Stimulated activated CD8-positive, alpha-beta memory T cell treated with anti-CD3 and anti-CD28 coated beads, Interleukin-7, amount 100 ng/mL, for 48 hours (primary cell): ENCODE data around the gene PLPP1.
"Not testable (repeated sequence)": the region's sequence is repeated elsewhere in the genome, so short reads cannot be mapped to it uniquely, and the experiment has no call there.

Source experiments
- DNase-seq, 2 donors: peaks; one replicate each; pipeline ENCODE4 v3.0.0-alpha.2; 2020; ENCODE audit warnings: low read depth in 1 of 2; ENCODE audit errors: extremely low read depth in 1 of 2

Gene PLPP1

DNA sequence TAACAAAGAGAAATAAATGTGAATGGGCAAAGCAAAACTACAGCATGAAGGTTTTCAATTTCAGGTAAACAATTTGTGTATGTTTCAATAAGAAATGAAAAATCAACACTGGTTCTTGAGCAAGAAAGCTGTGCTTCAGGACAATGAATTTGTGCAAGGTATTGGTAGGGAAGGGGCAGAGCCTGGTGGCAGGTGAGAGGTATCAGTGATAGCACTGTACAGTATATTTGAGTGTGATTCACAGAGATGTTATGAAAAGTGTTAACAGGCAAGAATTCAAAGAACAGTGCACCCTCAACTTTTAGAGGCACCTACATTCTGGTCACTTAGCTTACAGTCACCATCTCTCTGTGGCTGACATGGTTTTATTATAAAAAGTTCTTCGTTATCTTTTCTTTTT, 25.7 kb downstream of the PLPP1 start:
- DNase-seq: no peak

DNA sequence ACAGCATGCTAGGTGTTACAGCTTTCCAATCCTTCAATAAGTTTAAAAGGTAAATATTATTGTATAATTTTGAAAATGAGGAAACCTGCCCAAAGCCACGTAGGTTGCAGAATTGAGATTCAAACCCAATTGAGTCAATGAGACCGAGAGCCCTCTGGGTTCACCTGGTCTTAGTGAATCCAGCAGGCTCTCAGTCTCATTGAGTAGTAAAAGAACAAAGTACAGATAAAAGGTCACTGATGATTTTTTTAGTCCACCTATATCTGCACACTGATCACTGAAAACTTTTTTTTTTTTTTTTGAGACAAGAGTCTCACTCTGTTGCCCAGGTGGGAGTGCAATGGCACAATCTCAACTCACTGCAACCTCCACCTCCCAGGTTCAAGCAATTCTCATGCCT, 27.2 kb downstream of the PLPP1 start:
- no peak for DNase-seq

DNA sequence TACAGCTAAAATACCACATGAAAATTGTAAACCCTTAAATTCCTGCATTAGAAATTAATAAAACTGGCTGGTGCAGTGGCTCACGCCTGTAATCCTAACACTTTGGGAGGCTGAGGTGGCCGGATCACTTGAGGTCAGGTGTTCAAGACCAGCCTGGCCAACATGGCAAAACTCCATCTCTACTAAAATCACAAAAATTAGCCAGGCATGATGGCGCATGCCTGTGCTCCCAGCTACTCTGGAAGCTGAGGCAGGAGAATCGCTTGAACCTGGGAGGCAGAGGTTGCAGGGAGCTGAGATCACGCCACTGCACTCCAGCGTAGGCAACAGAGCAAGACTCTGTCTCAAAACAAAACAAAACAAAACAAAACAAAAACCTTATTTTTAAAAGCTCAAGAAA, 29.1 kb downstream of the PLPP1 start:
- DNase-seq: not testable (repeated sequence)

DNA sequence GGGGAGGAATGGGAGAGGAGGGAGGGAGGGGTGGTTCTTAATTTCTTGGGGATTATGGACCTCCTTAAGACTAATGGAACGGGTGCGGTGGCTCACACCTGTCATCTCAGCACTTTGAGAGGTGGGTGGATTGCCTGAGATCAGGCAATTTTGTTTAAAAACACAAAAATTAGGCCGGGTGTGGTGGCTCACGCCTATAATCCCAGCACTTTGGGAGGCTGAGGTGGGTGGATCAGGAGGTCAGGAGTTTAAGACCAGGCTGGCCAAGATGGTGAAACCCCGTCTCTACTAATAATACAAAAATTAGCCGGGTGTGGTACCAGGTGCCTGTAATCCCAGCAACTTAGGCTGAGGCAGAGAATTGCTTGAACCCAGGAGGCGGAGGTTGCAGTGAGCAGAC, 30.8 kb downstream of the PLPP1 start:
- not testable (repeated sequence) for DNase-seq

DNA sequence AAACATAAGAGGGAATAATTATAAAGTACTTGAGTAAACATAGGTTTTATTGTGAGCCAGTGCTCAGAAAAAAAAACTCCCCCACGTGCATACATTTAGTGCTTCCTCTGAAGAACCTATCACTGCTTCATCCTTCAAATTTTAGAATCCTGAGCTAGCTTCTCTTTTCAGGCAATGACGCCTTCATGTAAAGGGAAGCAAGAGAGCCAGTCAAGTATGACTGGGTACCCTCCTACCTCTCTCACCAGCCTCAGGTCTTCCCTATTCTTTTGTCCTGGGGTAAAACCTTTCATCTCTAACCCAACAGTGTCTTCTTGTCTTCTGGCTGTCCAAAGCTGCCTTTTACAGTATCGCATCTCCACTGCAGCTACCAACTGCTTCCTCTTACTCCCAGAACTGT, 32.0 kb downstream of the PLPP1 start:
- DNase-seq: no peak

DNA sequence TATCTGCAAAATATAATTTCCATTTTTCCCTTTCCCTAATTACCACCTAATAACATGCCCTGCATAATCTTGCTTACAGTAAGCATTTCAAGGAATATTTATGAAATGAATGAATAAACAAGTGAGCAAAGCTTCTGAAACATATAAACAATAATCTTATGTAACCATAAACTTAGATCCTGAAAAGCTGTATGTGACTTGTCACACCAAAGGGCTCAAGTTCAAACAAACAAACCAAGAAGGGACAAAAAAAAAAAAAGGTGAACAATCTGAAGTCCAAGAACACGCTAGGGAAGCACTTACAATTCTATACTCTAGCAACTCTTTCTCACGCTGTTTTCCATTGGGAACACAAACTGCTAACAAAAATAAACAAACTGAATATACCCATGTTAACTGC, 36.3 kb downstream of the PLPP1 start:
- DNase-seq: no peak

DNA sequence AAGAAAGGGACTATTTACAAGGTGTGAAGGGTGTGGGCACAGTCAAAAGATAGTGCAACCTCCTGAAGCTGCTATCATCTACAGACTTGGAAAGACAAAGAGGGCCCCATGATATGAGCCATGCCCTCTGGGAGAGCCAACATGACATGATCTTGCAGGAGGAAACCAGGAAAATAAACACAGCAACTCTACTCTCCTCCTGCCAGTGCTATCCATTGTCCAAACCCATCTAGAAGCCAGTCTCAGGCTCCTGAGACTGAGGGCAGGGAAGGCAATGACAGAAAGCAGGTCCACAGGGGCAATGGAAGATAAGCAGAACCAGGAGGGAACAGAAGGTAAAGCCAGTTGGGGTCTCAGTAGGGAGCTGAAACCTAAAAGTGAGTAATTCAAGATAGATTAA, 37.1 kb downstream of the PLPP1 start:
- no peak for DNase-seq

DNA sequence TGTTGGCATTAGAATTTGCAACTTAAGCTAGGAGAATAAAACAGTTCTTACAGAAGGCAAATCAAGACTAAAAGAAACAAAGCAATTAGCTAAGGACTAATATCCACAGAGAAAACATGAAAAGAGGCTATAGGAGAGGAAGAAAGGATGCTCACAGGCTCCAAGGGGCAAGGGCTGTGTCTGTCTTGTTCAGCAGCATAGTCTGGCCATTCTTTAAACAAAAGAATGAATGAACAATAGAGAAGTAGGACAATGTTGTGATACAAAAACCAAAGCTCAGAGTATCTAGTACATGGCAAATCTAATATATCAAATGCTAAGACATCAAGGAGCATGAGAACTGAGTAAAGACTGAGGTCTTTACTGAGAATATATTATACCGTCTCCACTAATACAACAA, 39.5 kb downstream of the PLPP1 start:
- no peak for DNase-seq

DNA sequence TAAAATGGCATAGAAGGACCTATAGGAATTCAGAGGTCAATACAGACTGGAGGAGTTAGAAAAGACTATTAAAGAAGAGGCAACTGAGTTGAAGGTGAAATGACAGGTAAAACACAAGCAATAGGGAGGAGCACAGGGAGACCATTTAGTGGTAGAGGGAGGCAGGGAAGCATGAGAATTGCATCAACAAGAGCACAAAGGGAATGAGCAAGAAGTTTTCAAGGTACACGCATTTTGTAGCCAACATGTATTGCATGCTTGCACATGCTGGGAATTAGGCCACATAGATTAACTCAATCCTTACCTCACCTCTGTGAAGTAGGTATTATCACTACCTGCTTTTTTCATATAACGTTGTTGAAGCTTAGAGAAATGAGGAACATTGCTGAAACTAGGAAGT, 42.3 kb downstream of the PLPP1 start:
- no peak for DNase-seq

DNA sequence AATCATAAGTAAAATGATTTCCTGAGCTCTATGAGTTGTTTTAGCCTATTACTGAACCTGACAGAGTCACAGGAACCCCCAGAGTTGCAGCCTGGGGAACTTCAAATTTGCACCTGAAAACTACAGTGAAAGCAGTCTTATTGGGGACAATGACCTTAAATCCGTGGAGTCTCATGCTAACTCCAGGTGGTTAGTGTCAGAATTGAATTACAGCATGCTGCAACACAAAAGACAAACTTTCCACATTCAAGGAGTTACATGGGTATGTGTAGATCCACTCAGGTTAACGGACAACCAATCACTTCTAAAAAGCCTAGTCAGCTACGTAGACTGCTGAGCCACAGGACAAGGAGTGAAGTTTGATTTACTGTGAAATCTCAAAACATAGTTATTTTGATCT, 49.7 kb downstream of the PLPP1 start:
- no peak for DNase-seq

DNA sequence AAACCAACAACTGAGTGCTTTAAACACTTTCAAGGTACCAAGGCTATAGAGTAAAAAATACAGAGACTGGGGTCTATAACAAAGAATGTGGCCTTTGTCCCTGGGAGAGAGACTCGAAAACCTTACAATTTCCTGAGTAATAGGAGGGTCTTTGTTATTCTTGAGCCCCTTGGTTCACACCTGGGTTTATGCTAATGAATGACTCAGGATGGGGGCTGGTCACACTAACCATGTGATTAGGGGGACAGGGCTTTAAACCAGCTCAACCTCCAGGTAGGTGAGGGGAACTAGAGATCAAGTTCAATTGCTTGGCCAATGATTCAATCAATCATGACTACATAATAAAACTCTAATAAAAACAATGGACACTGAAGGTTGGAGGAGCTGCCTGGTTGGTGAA, 50.2 kb downstream of the PLPP1 start:
- no peak for DNase-seq

DNA sequence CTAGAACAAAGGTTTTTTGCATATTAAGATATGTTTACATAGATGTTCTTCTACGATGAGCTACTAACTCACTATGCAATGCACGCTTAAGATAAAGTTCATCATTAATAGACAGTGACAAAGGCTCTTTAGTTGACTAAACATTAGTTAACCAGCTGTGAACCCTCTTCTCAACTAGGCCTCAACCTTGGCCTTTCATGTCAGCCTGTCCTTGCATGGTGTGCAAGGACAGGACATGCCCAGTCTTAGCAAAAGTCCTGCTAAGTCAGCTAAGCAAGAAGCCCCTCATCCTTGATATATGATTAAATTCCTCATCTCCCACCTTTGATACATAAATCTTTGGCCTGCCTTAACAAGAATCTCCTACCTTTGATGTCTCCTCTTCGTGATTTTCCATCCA, 50.9 kb downstream of the PLPP1 start:
- no peak for DNase-seq

DNA sequence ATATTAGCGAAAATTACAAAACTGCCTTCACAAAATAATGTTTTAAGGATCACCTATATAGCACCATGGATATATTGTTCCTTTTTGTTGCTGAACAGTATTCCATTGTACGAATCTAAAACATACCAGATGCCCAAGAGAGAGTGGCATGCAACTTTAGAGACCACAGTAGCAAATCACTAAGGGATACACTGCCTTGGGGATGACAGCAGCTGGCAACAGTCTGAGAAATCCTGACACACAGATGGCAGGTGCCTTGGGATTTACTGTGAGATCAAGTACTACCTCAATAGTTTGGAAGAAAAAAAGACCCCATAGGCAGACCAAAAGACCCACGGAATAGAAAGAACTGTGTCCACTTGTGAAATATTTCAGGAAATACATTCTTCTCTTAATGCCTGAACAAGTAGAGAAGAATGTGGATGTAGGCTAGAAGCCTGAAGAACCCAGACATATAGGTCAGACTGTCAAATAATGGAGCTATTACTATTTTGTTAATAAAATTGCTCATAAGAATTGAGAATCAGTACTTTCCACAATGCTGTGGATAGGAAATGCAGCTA, 53.4 kb downstream of the PLPP1 start:
- no peak for DNase-seq

DNA sequence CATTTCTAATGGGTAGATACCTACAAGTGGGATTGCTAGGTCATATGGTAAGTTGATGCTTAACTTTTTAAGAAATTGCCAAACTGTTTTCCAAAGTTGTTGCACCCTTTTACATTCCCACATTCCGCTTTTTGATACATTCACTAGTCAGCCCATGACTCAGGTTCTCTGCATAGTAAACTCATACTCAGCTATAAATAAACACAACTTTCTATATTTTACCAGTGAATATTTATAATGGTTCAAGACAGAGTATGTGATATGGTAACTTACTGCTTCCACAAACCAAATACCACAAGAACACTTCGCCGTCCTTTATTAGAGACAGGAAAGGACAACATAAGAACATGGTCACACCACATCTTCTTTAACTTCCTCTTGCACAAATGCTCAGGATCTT, 54.0 kb downstream of the PLPP1 start:
- DNase-seq: no peak

DNA sequence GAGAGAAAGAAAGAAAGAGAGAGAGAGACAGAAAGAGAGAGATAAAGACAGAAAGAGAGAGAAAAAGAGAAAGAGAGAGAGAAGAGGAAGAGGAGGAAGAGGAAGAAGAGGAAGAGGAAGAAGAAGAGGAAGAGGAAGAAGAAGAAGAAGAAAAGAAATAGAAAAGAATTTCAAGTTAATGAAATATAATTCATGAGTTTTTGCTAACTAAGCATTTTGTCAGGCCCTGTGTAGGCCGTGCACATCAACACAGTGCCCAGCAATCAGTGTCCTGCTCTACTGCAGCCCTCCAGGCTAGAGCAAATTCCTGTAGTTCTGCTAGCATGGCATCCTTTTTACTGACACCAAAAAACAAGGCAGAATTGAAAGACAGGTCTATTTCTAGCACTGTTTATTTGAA, 62.1 kb downstream of the PLPP1 start:
- DNase-seq: no peak

DNA sequence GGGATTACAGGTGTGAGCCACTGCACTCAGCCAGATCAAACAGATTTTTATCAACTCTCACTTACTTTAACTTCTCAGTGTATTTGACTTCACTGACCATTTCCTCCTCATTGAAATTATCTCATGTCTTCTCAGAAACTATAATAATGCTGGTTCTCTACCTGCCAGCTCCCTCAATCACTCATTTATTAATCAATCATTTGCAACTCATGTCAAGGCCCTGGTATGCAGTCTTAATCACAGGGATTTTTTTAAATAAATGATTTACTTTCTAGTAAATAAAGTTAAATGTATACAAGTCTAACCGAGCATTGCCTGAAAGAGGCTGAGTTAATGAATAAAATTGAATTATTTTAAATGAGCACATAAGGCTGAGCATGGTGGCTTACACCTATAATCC, 63.3 kb downstream of the PLPP1 start:
- no peak for DNase-seq

DNA sequence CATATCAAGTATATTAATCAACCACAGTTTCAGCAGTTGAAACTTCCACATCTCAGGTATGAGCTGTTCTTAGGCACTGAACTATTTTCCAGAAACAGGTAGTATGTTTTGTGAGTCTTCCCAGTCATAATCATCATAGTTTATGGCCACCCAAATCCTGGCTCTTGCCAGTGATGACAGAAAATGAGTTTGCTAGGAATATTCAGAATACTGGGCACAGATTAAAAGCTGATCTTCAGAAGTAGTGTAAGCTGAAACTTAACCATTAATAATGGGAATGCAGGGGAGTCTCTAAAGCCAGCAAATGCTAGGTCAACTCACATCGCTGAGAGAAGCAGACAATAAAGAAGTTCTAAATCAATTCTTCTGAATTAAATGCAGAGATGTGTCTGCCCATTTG, 64.5 kb downstream of the PLPP1 start:
- no peak for DNase-seq

DNA sequence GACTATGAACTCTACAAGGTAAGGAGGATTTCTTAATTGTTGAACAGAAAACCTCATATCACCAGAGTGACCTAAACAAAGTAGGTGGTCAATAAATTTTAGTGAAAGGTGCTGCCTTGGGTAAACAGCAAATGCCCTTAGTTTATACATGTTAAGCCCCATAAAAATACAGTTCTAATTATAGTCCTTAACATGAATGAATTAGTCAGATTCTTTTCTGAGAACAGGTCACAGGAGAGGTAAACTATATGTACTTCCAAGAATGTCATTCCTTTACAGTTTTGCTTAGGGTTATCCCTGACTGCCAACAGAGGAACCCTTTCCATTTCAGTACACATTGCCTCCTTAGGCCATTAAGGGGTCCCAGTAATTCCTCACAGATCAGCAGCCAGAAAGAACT, 64.9 kb downstream of the PLPP1 start:
- DNase-seq: no peak

DNA sequence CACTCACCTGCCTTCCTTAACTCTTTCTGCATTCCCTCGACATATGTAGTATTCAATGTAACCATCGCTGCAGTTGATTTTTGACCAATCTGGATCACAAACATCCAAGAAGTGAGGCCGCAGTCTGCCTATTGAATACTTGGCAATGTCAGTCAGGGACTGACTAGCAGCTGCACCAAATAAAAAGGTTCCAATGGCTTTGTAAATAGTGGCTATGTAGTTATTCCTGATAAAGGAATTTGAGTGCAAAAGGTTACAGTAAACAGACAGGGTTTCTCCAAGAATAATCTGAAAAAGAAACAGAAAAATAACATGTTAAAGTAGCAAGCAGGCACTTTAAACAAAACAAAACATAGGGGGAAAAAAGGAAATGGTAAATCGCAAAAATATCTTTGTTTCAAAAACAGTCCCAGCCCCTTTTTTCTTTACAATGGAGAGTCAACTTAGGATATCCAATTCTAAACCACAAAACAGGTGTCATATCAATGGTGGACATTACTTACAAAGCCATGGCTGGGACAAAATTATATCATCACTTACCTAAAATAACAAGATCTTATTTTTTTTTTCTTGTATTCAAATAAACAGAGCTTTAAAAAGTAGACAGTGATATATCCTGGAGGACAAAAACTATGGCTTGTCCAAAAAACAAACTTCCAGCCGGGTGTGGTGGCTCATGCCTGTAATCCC, 66.8 kb downstream of the PLPP1 start:
- DNase-seq: no peak

DNA sequence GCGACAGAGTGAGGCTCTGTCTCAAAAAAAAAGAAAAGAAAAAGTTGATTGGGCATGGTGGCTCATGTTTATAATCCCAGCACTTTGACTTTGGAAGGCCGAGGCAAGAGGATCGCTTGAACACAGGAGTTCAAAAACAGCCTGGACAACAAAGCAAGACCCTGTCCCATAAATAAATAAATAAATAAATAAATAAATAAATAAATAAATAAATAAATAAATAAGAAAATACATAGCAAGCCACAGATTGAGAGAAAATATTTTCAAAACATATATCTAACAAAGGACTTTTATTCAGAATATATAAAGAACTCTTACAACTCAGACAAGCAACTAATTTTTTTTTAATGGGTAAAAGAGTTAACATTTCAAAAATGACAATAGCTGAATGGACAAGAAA, 71.2 kb downstream of the PLPP1 start:
- no peak for DNase-seq

DNA sequence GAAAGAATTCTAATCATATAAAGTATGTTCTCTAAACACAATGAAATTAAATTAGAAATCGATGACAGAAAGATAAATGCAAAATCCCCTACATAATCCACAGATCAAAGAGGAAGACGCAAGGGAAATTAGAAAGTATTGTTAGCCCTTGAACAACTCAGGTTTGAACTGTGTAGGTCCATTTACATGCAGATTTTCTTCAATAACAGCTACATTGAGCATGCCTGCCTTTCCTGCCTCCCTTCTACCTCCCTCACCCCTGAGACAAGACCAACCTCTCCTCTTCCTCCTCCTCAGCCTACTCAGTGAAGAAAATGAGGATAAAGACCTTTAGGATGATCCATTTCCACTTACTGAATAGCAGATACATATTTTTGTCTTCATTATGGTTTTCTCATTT, 75.2 kb downstream of the PLPP1 start:
- DNase-seq: no peak

DNA sequence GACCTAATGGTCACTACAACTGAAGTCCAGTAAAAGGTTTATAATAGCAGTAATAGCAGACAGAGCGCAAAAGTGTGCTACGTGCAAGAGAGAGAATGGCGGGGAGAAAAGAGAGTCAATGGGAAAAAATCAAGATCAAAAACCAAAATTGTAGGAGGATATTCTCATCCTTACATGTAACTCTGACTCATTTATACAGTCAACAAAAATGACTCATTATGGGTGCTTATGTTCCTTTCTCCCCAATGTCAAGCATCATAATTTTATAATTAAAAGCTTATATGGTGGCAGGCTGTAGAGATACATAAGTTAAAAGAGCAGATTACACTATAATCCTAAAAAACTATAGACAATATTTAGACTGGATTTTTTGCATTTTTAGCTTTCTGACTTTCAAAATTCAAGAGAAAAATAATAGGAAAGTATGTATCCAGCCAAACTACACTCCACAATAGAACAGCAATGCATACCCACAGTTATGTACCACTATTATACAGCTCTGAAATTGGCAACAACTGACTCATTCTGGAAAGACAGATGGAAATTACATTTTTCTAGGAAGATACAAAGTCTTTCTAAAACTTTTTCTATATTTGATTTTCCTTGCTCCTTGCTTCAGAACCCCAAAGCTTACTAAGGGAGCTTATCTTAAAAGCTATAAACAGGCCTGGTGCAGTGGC, 78.4 kb downstream of the PLPP1 start:
- no peak for DNase-seq

DNA sequence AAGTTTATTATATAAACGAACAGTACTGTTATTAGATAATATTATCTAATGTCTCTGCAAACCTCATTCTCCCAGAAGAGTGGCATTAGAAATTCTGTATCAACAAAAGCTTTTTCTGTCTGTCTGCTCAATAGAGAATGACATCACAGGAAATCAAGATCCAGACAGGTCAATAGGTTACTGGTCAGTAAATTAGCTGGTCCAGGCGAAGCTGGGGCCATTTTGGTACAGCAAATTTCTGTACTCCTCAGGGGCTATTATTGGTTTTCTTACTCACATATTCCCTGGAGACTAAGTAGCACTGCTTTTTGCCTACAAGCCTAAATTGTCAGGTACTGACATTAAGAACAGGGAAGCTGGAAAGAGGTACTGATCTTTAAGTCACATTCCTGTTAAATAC, 80.5 kb downstream of the PLPP1 start:
- DNase-seq: no peak
